Breast epithelium (tissue), 3 donors: ENCODE data around the gene PLEKHB2.

Source experiments
- POLR2AphosphoS5 ChIP-seq, 3 donors: sonication (generic); formaldehyde crosslinking; IDR thresholded peaks; one replicate each; pipeline ENCODE4 v1.6.1; 2017; ENCODE audit warnings: antibody characterized with exemption in 3 of 3
- TF ChIP-seq, protein P1 (sequence below), 3 donors: fragments of 450-650 bp; IDR thresholded peaks; one replicate each; pipeline ENCODE4 v1.5.1; 2016 to 2017; ENCODE audit warnings: antibody characterized with exemption in 3 of 3, mild to moderate bottlenecking in 3 of 3, moderate library complexity in 3 of 3

- TF ChIP-seq, protein P1, sequence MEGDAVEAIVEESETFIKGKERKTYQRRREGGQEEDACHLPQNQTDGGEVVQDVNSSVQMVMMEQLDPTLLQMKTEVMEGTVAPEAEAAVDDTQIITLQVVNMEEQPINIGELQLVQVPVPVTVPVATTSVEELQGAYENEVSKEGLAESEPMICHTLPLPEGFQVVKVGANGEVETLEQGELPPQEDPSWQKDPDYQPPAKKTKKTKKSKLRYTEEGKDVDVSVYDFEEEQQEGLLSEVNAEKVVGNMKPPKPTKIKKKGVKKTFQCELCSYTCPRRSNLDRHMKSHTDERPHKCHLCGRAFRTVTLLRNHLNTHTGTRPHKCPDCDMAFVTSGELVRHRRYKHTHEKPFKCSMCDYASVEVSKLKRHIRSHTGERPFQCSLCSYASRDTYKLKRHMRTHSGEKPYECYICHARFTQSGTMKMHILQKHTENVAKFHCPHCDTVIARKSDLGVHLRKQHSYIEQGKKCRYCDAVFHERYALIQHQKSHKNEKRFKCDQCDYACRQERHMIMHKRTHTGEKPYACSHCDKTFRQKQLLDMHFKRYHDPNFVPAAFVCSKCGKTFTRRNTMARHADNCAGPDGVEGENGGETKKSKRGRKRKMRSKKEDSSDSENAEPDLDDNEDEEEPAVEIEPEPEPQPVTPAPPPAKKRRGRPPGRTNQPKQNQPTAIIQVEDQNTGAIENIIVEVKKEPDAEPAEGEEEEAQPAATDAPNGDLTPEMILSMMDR (IDR thresholded peaks at IDR 0.05), result peak in 1 of 3 donors; percentile 9
- TF ChIP-seq POLR2AphosphoS5 (IDR thresholded peaks at IDR 0.05), result peak; percentile 70 to 90 (median 71)
Measured at GRCh38 chr2:131105156-131105949, at the start of gene PLEKHB2.
